VCaP (cell line): ENCODE results near the gene CENPW.

ENCODE experiments used
- H3K27ac ChIP-seq: fragments of 450-650 bp; 2 replicates; pipeline ENCODE4 v1.5.1; 2017
- CTCF ChIP-seq: fragments of 450-650 bp; conservative IDR thresholded peaks from 2 replicates; pipeline ENCODE4 v1.5.1; 2017; ENCODE audit warnings: mild to moderate bottlenecking, moderate library complexity

Gene CENPW

GRCh38 chr6:126372626-126373025 lies 32.7 kb downstream of the CENPW start:
- H3K27ac ChIP-seq: no peak overlapping the region
- TF ChIP-seq CTCF: no peak

- H3K27ac ChIP-seq: no peak overlapping the region
- TF ChIP-seq CTCF: no peak
These were observed 33.4 kb downstream of the CENPW start for GRCh38 chr6:126373344-126373743.

- no peak overlapping the region for H3K27ac ChIP-seq
- TF ChIP-seq CTCF: no peak
These were observed 34.5 kb downstream of the CENPW start for GRCh38 chr6:126374372-126374771.

DNA sequence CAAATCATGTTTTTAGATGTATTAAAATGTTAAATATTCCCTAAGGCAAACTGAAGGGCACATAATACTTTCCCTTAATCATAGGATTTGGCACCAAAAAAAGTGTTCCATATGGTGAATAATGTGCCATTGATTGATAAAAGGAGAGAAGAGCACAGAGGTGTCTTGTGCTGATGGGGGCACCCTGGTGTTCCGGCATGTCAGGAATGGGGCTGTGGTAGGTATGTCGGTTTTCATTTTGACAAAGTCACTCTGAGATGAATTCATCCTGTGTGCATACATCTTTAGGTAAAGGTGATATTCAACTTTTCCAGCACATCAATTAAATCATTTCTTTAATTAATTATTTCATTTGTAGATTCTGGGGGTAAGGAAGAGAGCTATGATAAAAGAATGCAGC lies 36.8 kb downstream of the CENPW start:
- H3K27ac ChIP-seq: no peak overlapping the region
- no peak for TF ChIP-seq CTCF

DNA sequence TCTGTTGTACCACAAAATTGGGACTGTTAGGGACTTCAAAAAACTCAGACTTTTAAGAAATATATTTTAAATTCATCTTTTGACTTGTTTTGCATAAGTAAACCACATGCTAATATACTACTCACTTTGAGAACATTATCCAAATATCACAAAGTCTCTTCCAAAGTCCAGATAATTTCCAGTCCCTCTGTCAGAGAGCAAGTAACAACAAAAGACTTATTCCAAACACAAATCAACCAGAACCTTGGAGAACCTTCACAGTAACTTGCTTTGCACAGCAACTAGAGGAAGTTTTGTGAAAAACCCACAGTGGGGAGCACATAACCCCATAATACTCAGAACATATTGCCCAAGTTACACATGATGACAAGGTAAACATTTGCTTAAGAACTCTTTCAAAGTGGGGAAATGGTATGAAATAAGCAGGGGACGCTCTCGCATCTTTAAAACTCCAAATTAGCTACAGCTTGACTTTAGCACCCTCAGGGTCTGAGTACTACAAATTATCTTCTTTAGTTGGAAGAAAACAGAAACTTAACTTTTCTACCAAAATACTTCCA lies 37.8 kb downstream of the CENPW start:
- TF ChIP-seq CTCF: no peak
- no peak overlapping the region for H3K27ac ChIP-seq

GRCh38 chr6:126380072-126380583 lies 40.2 kb downstream of the CENPW start:
- no peak for TF ChIP-seq CTCF
- H3K27ac ChIP-seq: no peak overlapping the region

DNA sequence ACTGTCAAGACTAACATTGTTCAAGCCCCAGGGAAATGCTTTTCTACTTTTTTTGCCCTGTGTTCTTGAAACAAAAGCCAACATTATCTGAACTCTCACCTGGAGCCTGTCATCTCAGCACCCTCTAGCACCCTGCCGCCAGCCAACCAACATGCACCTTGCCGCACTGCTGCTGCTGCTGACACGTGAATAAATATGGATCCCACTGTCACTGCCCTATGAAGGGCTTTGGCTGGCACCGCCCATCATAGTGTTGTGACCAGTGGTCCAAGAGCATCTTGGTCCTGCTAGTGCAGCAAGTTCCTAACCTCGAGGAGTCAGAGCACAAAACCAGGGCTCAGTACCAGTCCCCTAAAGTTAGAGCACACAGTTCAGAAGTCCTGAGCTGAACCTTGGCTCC lies 41.6 kb downstream of the CENPW start:
- H3K27ac ChIP-seq: no peak overlapping the region
- no peak for TF ChIP-seq CTCF
